Spinal cord (tissue), 10 donors: Measurements from ENCODE around the gene TOMM20. TPM values are rescaled to one million over a fixed set of nuclear protein-coding genes. Genes with fewer than 3 reads are reported as not detected.
"Not testable (repeated sequence)": the region's sequence is repeated elsewhere in the genome, so short reads cannot be mapped to it uniquely, and the experiment has no call there.

Source experiments
- DNase-seq, 6 donors: peaks; one replicate each; pipeline versions ENCODE4 v3.0.0 to v3.0.0-alpha.2; 2013 to 2015; ENCODE audit warnings: low spot score in 6 of 6, low read depth in 4 of 6
- H3K27ac ChIP-seq: one replicate; pipeline ENCODE4 v1.5.1; 2013; ENCODE audit warnings: low read depth, low read length, control low read depth
- H3K27me3 ChIP-seq: one replicate; pipeline ENCODE4 v1.6.1; 2013; ENCODE audit warnings: low read length; ENCODE audit not compliant: control insufficient read depth, insufficient read depth
- H3K36me3 ChIP-seq: one replicate; pipeline ENCODE4 v1.6.1; 2013; ENCODE audit warnings: low read length; ENCODE audit not compliant: control insufficient read depth, insufficient read depth
- H3K4me1 ChIP-seq: one replicate; pipeline ENCODE4 v1.6.1; 2013; ENCODE audit warnings: low read length; ENCODE audit not compliant: control insufficient read depth, insufficient read depth
- H3K4me3 ChIP-seq: one replicate; pipeline ENCODE4 v1.5.1; 2013; ENCODE audit warnings: low read depth, low read length, control low read depth
- H3K9me3 ChIP-seq: one replicate; pipeline ENCODE4 v1.6.1; 2013; ENCODE audit warnings: low read length; ENCODE audit not compliant: control insufficient read depth, insufficient read depth
- WGBS: methylation state at CpG from one replicate; pipeline ENCODE4 v1.1.5; 2013; ENCODE audit warnings: missing lambda C conversion rate; ENCODE audit not compliant: insufficient coverage; 5-methylcytosine and 5-hydroxymethylcytosine counted together
- polyA plus RNA-seq, 2 donors: library from polyadenylated mRNA; unstranded; fragments of 120-200 nt; gene quantifications; one replicate each; pipeline ENCODE4 v1.2.1, GENCODE V29; 2013; ENCODE audit not compliant: insufficient read length in 2 of 2
- total RNA-seq, 2 donors: library from RNA; depleted of rRNA in 1 of 2; stranded (reverse); fragments of 120-200 nt in 1 of 2; fragments of >200 nt in 1 of 2; gene quantifications; one replicate each; pipeline versions ENCODE4 v1.2.3 to v1.2.4, GENCODE V29; 2013 to 2014
- donor health status: healthy.

Gene TOMM20
- total and polyA plus RNA-seq, 4 donors: 87.4 to 180 (median 161) TPM

DNA sequence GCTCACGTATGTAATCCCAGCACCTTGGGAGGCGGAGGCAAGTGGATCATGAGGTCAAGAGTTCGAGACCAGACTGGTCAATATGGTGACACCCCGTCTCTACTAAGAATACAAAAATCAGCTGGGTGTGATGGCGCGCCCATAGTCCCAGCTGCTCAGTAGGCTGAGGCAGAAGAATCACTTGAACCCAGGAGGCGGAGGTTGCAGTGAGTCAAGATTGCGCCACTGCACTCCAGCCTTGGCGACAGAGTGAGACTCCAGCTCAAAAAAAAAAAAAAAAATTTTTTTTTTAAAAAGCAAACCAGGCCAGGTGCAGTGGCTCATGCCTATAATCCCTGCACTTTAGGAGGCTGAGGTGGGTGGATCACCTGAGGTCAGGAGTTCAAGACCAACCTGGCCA, 30.6 kb upstream of the TOMM20 start:
- not testable (repeated sequence) for H3K9me3 ChIP-seq, H3K27me3 ChIP-seq, H3K27ac ChIP-seq, DNase-seq, H3K4me3 ChIP-seq
- H3K36me3 ChIP-seq: peaks cover 32% of the 10 kb centered on the region
- WGBS: 96% methylated on average over 6 of the region's 9 CpGs
- peaks cover 16% of the 10 kb centered on the region for H3K4me1 ChIP-seq

DNA sequence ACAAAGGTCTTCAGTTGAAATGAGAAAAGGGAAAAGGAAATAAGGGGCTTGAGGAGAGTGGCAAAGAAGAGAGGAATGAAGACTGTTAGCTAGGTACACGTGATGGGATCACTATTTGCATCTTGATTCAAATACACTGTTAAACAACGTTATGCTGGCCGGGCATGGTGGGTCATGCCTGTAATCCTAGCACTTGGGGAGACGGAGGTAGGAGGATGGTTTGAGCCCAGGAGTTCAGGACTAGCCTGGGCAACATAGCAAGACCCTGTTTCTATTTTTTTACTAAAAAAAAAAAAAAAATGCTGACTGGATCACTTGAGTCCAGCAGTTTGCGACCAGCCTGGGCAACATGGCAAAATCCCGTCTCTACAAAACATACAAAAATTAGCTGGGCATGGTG, 30.0 kb upstream of the TOMM20 start:
- 100% methylated on average over 2 of the region's 6 CpGs for WGBS
- H3K27ac ChIP-seq: no peak overlapping the region
- peaks cover 37% of the 10 kb centered on the region for H3K36me3 ChIP-seq
- no peaks in the 10 kb centered on the region for H3K9me3 ChIP-seq
- DNase-seq: no peak
- no peak overlapping the region for H3K4me3 ChIP-seq
- H3K4me1 ChIP-seq: peaks cover 16% of the 10 kb centered on the region
- H3K27me3 ChIP-seq: no peaks in the 10 kb centered on the region

DNA sequence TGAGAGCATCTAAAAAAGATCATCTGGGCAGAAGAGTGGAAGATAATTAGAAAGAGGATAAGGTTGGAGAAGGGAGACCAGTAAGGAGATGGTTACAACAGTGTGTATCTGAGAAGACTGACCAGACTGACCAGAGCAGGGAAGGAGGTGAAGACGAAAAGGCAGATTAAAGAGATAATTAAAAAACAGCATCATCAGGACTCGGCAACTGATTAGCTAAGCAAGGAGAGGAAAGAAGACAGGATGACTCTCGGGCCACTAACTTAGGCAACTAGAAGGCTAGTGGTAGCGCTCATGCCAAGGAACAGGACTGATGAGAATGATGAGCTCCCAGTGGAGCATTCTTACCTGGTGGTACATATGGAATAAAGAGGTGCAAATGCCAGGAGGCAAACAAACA, 28.5 kb upstream of the TOMM20 start:
- Histone ChIP-seq H3K27me3 (no peaks in the 10 kb centered on the region), H3K36me3 (peaks cover 44% of the 10 kb centered on the region), H3K4me1 (peaks cover 16% of the 10 kb centered on the region), H3K9me3 (no peaks in the 10 kb centered on the region), H3K4me3 (no peak overlapping the region), H3K27ac (no peak overlapping the region)
- DNase-seq: no peak
- 95% methylated on average over 4 of the region's 4 CpGs for WGBS

DNA sequence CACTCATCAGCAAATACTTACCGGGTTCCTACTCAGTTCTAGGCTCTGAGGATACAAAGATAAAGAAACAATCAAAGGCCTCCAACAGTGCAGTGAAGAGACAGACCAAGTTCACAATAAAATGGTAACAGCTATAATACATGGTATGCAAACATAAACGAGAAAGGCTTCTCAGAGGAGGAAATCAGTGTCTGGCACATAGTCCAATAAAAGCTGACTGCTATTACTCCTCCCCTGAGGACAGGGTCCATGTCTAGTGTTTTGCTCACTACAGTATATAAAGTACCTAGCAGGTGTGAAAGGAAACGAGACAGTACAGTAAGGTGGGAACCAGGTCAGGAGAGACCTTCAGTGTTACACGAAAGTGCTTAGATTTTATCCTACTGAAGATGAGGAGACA, 28.1 kb upstream of the TOMM20 start:
- peaks cover 45% of the 10 kb centered on the region for H3K36me3 ChIP-seq
- 94% methylated on average over 2 of the region's 4 CpGs for WGBS
- H3K4me3 ChIP-seq: no peak overlapping the region
- no peak for DNase-seq
- no peak overlapping the region for H3K27ac ChIP-seq
- no peaks in the 10 kb centered on the region for H3K27me3 ChIP-seq
- no peaks in the 10 kb centered on the region for H3K9me3 ChIP-seq
- peaks cover 13% of the 10 kb centered on the region for H3K4me1 ChIP-seq

DNA sequence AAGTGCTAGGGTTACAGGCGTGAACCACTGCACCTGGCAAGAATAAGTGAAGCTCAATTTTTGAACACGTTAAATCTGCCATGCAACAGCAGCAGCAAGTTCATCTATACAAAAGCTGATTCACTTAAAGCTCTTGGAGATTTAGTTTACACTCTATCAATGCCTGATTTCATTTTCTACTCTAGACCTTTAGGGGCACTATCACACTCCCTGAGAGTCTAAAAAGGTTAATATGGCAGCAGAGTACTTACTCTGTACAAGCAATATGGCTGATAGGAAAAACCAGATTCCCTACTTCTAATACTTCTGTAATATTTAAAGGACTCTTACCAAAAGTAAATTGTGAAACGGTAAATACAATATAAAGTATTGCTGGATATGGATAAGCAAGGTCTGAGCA, 27.6 kb upstream of the TOMM20 start:
- no peak for DNase-seq
- no peaks in the 10 kb centered on the region for H3K27me3 ChIP-seq
- no peaks in the 10 kb centered on the region for H3K9me3 ChIP-seq
- H3K4me1 ChIP-seq: peaks cover 10% of the 10 kb centered on the region
- no peak overlapping the region for H3K4me3 ChIP-seq
- WGBS: 100% methylated on average over 2 of the region's 3 CpGs
- no peak overlapping the region for H3K27ac ChIP-seq
- peaks cover 49% of the 10 kb centered on the region for H3K36me3 ChIP-seq

DNA sequence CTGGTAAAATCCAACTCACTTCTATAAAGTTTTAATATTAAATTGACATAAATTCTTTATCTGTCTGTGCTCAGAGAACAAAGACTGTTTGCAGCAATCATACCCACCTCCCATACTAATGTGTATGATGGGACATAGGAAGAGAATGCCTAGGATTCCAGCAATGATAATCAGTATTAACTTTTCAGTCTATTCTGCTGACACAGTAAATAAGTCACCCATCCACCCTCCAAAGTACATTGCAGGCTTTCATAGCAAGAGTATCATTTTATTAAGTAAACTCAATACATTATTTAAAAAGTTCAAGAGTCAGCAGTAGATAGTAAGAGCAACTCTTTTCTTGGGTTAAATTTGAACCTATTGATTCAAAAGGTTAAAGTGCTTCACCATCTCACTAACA, 23.6 kb upstream of the TOMM20 start:
- Histone ChIP-seq H3K4me1 (no peaks in the 10 kb centered on the region), H3K9me3 (no peaks in the 10 kb centered on the region), H3K36me3 (peaks cover 48% of the 10 kb centered on the region), H3K27me3 (no peaks in the 10 kb centered on the region), H3K27ac (no peak overlapping the region), H3K4me3 (no peak overlapping the region)
- no peak for DNase-seq

DNA sequence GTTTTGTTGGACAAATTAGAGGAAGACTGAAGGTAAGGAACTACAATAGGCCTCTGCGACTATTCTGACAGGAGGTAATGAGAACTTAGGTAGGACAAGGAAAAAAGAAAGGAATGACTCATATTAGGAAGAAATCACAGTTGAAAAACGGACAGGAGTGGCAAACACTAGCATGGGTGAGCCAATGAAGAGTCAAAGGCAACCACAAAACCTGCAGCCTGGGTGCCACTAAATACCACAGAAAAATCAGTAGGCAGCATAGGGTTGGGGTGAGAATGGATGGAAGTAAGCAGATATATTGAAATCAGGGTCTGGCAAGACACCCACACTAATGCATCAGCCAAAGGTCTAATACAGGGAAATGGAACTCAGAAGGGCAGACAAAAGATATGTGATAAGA, 22.4 kb upstream of the TOMM20 start:
- 100% methylated on average over 2 of the region's 2 CpGs for WGBS
- no peak overlapping the region for H3K4me3 ChIP-seq
- H3K4me1 ChIP-seq: no peaks in the 10 kb centered on the region
- H3K36me3 ChIP-seq: peaks cover 57% of the 10 kb centered on the region
- no peaks in the 10 kb centered on the region for H3K9me3 ChIP-seq
- no peak overlapping the region for H3K27ac ChIP-seq
- H3K27me3 ChIP-seq: no peaks in the 10 kb centered on the region
- DNase-seq: no peak

DNA sequence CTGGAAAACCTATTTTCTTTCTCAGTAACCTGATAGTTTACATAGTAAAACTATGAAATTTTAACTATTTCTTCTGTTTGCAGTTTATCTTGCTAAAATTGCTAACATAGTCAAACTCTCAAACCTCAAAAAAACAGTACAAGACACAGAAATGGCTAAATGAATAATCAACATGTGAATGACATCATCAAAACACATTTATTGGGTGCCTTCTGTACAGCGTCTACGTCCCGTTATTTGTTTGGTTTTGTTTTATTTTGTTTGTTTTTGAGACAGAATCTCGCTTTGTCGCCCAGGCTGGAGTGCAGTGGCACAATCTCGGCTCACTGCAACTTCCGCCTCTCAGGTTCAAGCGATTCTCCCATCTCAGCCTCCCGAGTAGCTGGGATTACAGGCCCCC, 21.2 kb upstream of the TOMM20 start:
- Histone ChIP-seq H3K4me3 (no peak overlapping the region), H3K9me3 (no peaks in the 10 kb centered on the region), H3K27me3 (no peaks in the 10 kb centered on the region), H3K36me3 (peaks cover 56% of the 10 kb centered on the region), H3K27ac (no peak overlapping the region), H3K4me1 (no peaks in the 10 kb centered on the region)
- no peak for DNase-seq
- WGBS: 100% methylated on average over 6 of the region's 9 CpGs

DNA sequence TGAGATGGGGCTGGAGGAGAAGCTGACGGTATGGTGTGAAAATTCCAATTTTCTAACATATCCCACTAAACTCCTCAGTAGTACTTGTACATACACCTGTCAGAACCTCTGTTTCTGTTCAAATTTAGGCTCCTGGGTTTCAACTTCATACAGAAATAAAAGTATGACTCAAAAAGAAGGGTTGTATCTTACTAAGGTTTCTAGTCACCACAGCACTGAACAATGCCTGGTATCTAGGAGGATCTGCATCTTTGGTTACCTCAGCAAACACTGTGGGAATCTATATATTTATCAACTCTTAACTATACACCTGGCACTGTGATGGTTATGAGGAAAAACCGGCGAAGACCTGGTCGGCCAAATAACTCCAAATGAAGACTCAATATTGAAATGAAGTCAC, 18.6 kb upstream of the TOMM20 start:
- peaks cover 65% of the 10 kb centered on the region for H3K36me3 ChIP-seq
- no peak overlapping the region for H3K4me3 ChIP-seq
- DNase-seq: no peak
- no peak overlapping the region for H3K27ac ChIP-seq
- H3K9me3 ChIP-seq: no peaks in the 10 kb centered on the region
- H3K4me1 ChIP-seq: no peaks in the 10 kb centered on the region
- no peaks in the 10 kb centered on the region for H3K27me3 ChIP-seq
- WGBS: no CpG with 5 or more reads among the region's 4 CpGs

DNA sequence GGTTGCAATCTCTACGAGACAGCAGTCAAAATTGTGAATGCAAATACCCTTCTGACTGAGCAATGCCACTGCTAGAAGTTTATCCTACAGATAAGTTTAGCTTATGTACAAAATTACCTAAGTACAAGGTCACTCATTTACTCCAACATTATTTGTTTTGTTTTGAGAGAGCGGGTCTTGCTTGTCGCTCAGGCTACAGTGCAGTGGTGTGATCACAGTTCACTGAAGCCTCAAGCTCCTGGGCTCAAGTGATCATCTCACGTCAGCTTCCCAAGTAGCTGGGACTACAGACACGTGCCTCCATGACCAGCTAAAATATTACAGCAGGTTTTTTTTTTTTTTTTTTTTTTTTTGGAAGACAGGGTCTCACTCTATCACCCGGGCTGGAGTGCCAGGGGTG, 17.0 kb upstream of the TOMM20 start:
- Histone ChIP-seq H3K4me3 (no peak overlapping the region), H3K4me1 (no peaks in the 10 kb centered on the region), H3K9me3 (no peaks in the 10 kb centered on the region), H3K27me3 (no peaks in the 10 kb centered on the region), H3K36me3 (peaks cover 60% of the 10 kb centered on the region), H3K27ac (no peak overlapping the region)
- no peak for DNase-seq
- WGBS: 90% methylated on average over 2 of the region's 6 CpGs
